GM23248 (cell line): ENCODE data around the gene RNLS.

ENCODE experiments used
- EZH2 ChIP-seq: fragments of 200-600 bp; sonication (generic); IDR thresholded peaks from 2 replicates; pipeline ENCODE4 v1.6.1; 2018; ENCODE audit warnings: antibody characterized with exemption, mild to moderate bottlenecking; ENCODE audit not compliant: insufficient read depth, poor library complexity, severe bottlenecking
- EZH2phosphoT487 ChIP-seq: fragments of 200-600 bp; sonication (generic); IDR thresholded peaks from 2 replicates; pipeline ENCODE4 v1.6.1; 2018; ENCODE audit warnings: antibody characterized with exemption, moderate library complexity, mild to moderate bottlenecking, low read depth; ENCODE audit not compliant: insufficient read depth

DNA sequence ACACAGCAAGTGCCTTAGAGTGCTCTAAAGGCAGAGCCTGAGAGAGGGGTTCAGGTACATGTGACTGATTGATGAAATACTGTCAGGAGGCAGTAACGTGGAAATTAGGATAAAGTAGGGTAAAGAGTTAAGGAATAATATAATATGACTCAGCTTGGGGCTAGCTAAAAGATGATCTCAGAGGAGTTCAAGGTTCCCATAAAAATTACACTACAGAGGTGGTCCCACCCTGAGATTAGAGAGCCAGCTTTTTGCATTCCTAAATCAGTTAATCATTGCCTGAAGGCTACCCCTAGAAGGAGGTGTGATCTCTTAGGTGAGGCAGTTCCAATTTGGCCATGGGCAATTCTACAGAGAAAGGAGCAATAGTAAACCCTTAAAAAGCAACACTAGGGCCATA, 9.3 kb upstream of the RNLS start:
- no peak for TF ChIP-seq EZH2phosphoT487
- no peak for TF ChIP-seq EZH2
